Stimulated activated CD4-positive, alpha-beta T cell treated with anti-CD3 and anti-CD28 coated beads, TNF-alpha, amount 100 ng/mL, for 48 hours (primary cell): ENCODE data around the gene HABP2.

Experiments used
- DNase-seq, 3 donors: peaks; one replicate each; pipeline ENCODE4 v3.0.0-alpha.2; 2020; ENCODE audit warnings: low read depth in 3 of 3

The HABP2 gene

DNA sequence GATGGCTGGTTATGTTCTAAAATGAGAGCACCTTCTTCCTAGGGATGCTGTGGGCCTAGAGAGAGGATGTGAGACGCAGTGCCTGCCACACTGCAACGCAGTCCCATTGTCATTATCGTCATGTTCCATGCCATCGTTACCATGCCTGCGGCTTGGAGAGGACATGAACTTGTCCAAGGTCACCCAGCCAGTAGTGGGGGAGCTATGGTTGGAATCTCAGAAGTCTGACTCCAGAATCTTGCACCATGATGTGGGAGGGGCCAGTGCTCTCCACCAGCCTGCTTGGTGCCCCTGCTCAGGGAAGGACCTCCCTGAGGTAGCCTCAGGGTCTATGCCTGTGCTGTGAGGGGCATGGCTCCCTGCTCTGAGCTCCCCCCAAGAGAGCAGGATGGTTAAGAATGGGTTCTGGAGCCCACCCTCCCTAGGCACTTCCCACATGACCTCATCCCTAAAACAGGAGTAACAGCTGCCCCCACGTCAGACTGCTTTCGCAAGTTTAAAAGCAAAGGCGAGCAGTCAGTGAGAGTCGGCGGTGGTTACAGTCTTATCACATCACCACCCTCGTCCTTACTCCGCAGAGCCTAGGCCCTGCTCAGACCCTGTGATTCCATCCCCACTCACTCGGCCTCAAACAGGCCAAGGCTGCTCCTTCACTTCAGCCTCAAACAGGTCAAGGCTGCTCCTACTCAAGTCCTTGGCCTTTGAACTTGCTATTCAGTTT lies 50.4 kb downstream of the HABP2 start:
- no peak for DNase-seq

GRCh38 chr10:113604572-113604971 lies 51.7 kb downstream of the HABP2 start:
- DNase-seq = no peak

- DNase-seq = no peak
Measured at GRCh38 chr10:113605268-113605978, 52.6 kb downstream of the HABP2 start.

DNA sequence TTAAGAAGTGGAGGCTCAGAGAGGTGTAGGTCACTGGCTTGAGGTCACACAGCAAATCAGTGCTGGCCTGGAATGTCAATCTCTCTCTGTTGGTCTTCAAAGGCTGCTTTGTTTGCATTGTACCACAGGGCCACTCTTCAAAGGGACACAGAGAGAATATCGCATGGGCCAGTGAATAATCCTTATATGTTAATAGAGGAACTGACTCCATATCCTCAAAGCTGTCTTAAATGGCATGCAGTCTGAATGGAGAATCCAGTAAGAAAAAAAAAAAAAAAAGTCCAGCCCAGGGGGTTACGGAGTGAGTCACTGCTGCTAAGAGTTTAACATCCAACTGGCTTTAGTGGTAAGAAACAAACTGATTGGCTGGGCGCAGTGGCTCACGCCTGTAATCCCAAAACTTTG lies 56.9 kb downstream of the HABP2 start:
- DNase-seq = no peak

- no peak for DNase-seq
Measured at GRCh38 chr10:113610631-113611601, 58.1 kb downstream of the HABP2 start.

DNA sequence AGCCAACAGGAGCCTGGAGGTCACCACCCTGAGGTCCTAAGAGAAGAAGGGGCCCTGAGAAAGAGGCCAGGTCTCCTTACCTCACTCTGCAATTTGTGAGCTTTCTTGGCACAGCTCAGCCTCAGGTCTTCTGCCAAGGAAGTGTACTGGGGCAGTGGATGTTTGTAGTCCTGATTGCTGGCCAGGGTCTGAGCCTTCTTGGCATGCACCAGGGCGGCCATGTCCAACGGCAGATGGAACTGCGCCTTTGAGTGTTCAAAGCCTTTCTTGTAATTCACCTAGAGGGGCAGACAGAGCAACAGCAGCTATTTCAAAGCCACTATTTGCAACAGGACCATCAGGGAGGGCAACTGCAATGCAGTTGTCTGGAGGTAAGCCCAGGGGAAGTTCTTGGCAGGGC lies 59.3 kb downstream of the HABP2 start:
- no peak for DNase-seq

GRCh38 chr10:113613427-113613826 lies 60.6 kb downstream of the HABP2 start:
- no peak for DNase-seq

GRCh38 chr10:113613977-113614690 lies 61.3 kb downstream of the HABP2 start:
- DNase-seq = no peak

DNA sequence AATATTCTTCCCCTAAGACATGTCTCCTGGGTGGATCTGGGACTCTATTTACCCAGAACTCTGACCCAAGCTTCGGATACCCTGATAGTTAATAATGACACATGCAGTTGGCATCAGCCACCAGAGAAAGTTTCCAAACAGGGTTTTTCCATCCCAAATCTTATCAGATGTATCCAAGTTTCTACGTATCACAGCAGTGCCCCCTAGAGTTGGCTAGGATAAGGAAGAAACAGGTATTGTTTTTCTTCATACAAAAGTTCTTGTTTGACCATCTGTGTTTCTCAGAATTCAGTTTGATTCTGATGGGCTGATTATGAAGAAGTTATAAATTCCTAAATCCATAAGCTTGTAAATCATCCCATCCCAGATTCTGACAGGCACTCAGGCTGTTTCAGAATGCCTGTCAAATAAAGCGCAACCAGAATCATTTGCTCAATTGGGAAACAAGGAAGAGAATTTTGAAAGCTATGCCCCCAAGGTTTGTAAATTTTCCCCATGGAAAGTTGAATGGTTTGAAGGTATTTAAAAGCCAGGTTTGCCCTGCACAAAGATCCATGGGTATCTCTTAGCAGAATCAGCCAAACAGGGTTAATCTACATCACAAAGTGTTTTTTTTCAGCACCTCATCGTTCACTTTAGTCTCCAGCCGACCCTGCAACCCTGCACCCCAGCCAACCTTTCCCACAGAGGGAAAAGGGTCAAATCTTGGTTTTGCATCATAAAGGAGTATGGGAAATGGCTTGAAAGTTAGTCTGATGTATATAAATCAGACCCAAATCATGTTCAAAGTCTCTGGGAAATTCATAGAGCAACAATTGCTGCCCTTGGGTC lies 63.6 kb downstream of the HABP2 start:
- DNase-seq = no peak

DNA sequence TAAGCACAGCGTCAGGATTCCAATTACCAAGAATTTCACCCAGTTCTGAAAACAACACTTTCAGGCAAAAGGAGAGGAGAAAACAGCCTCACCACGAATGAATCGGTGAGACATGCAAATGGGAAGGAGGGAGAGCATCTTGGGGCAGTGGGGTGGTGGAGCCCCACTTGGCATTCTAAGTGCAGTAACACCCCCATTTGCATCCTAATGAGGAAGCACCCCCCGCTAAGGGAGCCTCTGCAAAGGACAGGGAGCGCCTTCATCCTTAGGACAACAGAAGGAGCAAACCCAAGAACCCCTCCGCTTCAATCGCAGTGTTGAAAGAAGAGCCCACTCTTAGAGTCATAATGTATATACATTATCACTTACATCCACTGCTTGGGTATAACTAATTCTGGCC lies 64.2 kb downstream of the HABP2 start:
- no peak for DNase-seq

- DNase-seq = no peak
Measured at GRCh38 chr10:113618338-113618737, 65.5 kb downstream of the HABP2 start.

DNA sequence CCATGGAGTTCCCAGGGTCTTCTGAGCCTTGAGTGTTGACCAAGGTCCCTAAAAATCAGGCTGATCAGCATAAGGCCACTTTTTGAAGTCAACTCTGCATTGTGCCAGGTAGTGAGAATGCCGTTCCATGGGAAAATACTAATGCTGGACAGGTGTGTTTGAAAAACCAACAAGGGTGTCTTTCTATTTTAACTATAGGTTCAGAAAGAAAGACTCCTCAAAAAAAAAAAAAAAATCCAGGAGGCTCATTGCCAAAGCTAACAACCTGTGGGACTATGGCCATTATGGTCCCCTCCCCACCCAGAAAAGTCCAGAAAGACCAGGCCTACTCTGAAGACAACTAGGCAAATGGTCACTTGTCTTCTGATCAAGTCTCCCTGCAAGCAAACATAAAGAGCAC lies 66.5 kb downstream of the HABP2 start:
- no peak for DNase-seq

- no peak for DNase-seq
Measured at GRCh38 chr10:113620511-113620910, 67.7 kb downstream of the HABP2 start.

DNA sequence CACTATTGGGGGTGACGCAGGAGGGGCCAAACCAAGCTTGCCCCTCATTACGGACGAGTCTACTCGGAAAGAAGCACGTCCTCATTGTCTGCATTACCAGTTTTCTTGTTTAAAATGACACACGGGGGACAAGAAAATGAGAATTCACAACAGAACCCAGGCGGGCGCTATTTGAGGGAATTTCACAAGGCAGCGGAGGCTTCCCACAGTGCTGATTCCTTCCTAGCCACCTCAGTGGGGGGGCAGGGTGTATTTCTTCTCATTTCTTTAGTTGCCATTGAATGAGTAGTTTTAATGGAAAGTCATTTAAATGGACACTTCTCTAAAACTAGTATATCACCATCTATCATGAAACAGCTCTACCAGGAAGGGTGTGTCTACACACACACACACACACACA lies 68.1 kb downstream of the HABP2 start:
- DNase-seq = no peak

GRCh38 chr10:113621799-113622198 lies 68.9 kb downstream of the HABP2 start:
- no peak for DNase-seq

GRCh38 chr10:113622831-113623230 lies 70.0 kb downstream of the HABP2 start:
- DNase-seq = no peak

GRCh38 chr10:113625461-113626186 lies 72.8 kb downstream of the HABP2 start:
- no peak for DNase-seq

- no peak for DNase-seq
Measured at GRCh38 chr10:113626809-113627355, 74.0 kb downstream of the HABP2 start.

- DNase-seq = no peak
Measured at GRCh38 chr10:113627836-113628235, 75.0 kb downstream of the HABP2 start.
